Hippocampal formation (tissue), 2 donors: ENCODE data around the gene IL1R2.

ENCODE experiments used
- DNase-seq, 2 donors: peaks; one replicate each; lab custom pipeline; 2025; lab: John Stamatoyannopoulos, UW

Gene IL1R2

DNA sequence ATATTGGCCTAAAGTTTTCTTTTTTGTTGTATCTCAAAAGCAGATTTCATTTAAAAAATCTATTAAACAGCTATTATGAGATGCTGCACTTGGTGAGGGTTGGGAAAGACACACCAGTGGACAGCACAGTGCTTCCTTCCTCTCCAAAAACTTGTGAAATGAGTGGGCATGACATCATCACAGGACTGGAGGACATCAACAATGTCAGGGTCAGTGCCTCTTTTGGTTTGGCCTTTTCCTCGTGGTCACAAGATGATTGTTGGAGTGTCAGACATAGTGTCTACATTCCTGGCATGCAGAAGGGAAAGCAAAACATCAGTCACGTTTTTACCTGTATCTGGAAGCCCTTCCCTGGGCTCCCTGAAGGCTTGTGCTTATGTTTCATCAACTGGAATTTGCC, 49.6 kb downstream of the IL1R2 start:
- DNase-seq = no peak

DNA sequence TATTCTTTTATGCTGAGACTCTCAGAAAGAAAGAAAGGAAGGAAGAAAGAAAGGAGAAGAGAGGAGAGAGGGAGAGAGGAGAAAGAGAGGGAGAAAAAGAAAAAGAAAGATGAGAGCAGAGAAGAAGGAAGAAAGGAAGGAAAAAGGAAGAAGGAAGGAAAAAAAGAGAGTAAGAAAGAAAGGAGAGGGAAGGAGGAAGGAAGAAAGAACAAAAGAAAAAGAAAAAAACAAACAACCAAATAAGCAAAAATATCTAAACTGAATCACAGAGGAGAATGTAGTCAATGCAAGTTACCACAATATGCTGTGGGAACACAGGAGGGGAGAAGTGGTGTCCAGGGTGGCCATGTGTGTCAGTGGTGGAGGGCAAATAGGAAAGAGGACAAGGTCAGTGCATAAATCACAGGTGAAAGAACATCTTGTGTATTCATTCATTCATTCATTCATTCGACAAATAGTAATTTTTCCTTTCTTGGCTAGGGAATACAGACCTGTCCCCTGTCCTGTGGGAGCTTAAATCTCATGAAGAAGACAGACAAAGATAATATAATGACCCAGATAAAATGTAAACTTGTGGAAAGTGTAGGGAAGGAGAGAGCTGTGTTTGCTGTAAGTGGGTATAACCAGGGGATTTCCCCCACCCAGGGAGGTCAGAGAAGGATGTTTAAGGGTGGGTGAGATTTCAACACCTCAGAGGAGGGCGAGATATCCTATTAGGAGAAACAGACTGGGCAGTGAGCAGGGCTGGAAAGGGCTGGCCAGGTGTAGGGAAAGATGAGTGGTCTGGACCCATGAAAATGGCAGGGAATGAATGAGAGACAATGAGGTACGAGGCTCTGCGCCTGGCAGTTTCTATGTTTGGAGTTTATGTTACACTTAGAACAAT, 50.7 kb downstream of the IL1R2 start:
- DNase-seq = no peak

DNA sequence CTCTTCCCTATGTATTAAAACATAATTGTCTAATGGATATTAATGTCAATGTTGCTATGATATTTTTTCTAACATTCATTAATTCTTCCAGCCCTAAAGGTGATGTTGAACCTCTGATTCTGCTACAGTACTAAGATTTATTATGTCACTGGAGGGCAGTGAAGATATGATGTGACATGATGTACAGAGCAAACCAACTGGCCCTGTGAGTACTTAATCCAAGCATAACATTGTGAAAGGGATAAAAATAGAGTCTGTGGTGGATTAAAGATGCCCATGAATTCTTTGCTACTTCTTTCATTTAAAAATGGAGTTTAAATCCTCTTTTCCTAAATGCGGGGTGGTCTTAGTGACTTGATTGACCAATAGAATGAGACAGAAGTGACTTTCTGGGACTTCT, 51.8 kb downstream of the IL1R2 start:
- no peak for DNase-seq

DNA sequence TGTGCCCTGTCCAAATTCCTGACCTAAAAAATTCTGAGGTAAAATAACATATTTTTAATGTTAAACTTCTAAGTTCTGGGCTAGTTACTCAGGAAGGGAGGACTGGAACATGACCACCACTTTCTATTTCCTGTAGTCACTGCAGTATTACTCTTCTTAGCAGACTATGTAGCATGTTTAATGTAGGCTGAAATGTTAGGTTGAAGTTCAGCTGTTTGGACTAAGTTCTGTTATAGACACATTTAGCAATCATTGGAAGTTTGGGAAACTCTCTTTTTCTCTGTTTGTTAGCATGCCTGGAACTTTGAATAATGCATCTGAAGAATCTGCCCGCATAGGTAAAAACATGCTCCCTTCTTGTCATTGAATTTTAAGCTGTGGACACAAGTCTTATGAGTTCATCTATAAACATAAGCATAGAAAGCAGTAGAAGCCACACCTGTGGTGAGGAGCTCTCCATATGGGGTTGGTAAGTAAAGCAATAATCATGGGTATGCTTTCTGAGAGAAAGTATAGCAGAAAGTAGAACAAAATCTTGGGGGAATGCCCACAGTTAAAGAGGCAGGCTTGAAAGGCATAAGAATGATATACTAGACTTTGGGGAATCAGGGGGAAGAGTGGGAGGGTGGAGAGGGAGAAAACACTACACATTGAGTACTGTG, 52.6 kb downstream of the IL1R2 start:
- DNase-seq = no peak

DNA sequence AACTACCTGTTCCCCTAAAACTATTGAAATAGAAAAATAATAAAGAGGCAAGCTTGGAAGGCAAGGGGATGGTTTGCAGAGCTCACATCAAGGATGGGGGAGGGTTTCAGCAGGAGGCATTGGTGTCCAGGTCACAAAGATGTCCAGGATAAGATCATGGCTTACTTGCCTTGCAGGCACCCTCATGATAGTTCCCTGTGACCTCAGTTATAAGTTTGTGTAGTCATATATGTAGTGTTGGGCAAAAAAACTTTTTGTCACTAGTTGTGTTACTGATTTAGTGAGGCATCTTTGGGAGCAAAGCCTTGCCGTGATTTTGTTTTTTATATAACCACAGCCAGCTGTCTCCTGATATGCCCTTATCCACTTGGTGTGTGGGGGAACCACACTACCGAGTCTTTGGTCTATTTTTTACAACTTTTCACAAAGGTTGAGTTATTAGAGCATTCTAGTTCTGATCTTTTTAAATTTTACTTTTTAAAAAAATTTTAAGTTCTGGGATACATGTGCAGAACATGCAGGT, 53.3 kb downstream of the IL1R2 start:
- no peak for DNase-seq

DNA sequence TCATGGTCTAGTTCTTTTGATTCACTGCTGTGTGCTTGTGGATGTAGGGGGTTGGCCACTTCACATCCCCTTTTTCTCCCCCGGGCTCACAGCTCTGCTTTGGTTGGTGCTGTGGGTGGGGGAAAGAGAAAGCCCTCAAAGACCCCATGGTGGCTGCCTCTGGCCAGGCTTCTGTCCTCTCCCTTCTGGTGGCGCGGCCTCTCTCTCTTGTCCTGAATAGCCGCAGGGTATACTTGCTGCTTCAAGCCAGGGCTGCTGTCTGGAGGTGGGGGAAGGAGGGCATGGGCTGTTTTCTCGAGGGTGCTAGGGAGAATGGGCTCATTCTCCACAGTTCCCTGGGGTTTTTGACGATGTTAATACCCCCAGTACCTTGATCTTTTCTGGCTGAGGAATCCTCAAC, 53.9 kb downstream of the IL1R2 start:
- no peak for DNase-seq

DNA sequence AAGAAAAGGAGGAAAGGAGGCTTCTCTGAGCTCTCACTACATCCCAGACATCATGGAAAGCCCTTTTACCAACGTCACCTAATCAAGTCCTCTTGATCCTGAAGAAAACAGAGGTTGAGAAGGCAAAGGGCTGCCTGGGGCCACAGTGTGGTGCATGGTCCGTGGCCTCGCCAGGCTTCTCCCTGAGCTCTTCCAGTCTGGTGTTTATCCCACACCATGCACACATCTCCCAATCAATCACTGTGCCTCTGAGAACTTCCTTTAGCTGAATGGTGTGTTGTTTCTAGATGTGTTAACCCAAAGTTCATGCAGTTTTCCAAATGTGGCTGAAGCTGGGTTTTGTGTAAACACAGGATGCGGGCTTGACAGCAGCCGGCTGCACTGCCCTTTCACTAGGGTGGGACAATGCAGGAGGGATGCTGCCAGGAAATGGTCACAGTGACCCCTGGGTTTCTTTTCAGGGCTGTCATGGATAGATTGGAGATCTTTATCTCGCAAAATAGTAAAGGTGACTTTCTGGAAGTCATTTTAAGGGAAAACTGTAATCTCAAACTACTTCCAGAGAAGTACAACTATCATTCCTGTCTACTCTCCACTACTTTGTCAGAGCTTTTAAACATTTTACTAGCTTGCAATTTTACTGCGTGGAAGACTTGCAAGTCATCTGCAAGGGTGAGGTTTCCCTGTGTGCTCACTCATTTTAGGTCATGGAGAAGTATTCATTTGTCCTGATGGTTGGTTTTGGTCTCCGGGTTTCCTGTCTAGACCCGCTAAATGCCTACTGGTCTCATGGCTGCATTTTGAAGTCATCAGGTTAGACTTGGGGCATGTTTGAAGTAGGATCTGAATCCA, 54.6 kb downstream of the IL1R2 start:
- no peak for DNase-seq

DNA sequence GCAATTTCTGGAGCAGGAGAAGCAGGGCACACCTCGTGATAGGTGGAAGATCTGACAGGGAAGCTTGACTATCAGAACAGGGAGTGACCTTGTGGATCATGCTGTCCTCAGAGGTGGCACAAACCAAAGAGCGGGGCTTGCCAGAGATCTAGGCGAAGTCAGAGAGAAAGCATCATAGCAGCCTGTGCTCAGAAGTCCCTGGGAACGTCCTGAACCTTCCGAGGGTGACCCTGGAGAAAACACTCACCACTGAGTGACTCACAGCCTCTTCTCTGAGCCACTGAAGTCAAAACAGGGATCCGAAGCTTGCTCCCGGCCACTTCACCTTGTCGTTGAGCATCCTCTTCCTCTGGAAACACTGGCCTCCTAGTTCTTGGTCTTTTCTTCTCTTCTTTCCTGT, 56.7 kb downstream of the IL1R2 start:
- DNase-seq = no peak

DNA sequence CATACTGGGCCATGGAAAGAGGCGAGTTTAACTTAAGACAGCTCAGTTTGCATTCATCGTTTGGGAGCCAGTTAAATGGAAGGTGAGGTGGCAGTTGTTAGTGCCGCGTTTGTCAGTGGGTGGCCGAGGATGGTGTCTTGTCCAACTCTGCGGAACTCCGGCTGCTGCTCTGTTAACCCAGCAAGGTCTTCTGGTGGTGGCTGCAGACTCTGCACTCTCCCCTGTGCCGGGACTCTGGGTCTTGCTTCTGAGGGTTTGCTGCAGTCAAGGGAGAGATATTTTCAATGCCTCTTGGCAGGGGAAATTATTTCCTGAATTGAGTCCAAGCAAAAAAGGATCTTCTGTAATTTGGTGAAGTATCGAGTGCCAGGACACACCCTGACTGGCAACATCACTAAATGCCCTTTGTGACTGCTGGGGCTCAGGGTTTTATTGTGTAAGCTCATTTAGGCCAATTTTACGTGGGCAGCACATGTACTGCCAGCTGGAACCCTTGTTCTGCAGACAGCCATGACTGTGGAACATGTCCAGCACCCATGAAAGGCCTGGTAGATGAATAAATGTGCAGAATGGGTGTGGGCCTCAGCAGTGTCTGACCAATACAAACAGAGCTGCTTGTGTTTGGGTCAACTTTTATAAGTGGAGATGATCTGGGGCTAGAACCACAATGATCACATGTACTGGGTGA, 58.1 kb downstream of the IL1R2 start:
- DNase-seq = peak; percentile 21 to 35

DNA sequence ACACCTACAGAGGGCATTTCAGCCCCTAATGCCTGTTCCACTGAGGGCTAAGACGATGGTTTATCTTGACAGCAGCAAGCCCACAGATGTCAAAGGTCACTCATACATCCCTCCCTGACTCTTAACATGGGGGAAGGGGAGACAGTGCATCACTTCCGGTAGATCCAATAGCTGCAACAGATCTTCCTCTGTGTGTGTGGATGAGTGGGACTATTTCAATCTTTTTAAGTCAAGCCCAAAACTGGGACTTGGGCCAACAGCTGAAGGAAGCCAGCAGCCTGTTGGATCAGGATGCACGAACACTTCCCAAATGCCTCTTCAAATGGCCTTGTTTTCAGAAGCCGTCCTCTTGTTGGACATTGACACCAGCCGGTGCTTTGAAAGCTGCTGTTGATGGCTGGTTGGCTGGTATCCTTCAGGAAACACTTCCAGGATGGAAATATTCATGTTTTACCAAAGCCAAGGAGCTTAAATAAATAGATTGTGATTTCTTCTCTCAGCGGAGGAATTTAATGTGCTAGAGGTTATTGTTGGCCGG, 59.2 kb downstream of the IL1R2 start:
- peak; percentile 9 to 42 for DNase-seq

DNA sequence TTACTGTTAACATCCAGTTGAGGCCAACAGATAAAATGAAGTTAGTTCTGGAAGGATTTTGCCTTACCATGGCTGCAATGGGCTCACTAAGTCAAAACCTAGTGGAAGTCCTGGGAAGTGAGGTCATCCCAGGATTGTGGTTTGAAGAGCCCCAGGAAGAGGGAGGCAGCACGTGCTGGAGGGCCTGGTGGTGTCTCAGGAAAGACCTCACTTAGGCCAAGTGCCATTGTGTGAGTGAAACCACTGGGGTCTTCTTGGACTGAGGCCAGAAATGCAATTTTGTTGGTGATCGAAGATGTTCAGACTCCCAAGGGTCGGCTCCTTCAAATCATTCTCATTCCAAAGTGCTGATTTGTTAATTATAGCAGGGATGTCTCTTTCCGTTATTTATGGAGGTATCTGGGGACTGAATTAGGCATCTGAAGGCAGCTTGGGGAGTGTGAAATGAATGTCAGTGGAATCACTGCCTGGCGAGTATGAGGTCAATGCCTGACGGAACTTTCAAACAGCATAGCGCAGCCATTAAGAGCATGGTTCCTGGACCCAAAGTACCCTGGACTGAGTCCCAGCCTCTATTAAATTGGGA, 60.0 kb downstream of the IL1R2 start:
- DNase-seq = no peak

DNA sequence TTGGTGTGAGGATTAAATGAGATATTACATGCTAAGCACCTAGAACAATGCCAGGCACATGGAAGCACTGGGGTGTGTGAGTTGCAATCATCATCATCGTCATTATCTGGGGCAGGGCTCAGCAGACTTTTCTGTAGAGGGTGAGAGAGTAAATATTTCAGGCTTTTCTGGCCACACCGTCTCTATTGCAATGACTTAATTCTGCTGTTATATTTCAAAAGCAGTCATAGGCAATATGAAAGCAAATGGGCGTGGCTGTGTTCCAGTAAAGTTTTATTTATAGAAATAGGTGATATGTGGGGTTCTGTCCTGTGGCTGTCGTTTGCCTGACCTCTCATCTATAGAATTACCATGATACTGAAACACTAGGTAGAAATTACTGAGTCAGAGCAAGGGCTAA, 60.6 kb downstream of the IL1R2 start:
- DNase-seq = no peak

DNA sequence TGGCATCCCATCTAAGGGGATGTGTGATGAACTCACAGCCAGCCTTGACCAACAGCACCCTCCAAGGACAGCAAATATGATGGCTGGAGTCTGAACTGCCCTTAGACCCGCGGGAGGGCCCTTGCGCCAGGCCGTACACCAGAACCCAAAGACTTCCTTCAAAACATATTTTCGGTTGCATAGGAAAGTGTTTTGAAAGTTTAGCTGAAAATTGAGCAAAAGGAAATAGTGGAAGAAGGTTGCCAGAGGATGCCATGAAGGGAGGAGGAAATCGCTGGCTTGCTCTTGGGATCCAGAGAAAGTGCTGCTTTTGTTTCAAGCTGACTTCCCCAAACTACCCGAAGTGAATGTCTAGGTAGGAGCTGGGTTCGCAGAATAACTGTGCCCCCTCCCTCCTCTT, 61.3 kb downstream of the IL1R2 start:
- DNase-seq = no peak

DNA sequence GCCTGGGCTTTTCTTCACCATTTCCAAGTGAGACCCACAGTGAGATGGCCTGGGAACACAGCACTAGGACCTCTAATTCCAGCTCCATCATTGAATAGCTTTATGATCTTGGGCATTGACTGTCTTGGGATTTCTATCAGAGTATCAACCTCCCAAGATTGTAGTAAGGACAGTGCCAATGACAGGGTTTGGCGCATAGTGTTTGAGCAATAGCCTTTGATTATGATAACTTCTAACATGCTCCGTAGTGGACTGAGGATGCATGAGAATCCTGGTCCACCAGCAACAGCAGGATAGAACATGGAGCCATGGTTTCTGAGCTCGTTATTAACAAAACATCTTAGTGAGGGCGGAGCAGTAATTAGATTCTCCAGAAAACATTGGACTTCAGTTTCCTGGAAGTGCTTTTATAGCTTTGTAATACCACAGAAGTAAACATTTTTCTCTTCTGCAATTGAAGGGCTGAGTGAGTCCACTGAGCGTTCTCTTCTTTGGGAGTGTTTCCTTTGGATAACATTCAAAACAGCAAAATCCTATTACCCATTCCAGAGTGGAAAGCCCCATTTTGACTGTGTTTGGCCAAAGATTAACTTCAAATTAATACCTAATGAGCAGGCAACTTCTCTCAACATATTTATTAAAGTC, 63.7 kb downstream of the IL1R2 start:
- no peak for DNase-seq

DNA sequence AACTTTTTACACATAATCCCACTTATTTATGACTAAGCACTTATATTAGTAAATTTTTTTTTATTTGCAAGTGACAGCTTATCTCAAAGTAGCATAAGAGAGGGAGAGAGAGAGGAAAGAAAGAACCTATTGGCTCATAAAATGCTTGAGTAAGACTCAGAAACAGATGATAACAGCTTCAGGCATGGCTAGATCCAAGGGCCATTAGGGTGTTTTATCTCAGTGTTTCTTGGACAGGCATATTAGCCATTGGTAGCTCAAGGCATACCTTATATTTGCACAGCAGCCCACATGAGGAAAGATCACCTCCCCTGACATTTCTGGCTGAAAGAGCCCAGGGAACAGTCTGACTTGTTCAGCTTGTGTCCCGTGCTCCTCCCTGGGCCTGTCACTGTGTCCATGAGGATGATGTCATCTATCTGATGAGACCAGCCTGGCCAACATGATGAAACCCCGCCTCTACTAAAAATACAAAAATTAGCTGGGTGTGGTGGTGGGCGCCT, 64.4 kb downstream of the IL1R2 start:
- no peak for DNase-seq

DNA sequence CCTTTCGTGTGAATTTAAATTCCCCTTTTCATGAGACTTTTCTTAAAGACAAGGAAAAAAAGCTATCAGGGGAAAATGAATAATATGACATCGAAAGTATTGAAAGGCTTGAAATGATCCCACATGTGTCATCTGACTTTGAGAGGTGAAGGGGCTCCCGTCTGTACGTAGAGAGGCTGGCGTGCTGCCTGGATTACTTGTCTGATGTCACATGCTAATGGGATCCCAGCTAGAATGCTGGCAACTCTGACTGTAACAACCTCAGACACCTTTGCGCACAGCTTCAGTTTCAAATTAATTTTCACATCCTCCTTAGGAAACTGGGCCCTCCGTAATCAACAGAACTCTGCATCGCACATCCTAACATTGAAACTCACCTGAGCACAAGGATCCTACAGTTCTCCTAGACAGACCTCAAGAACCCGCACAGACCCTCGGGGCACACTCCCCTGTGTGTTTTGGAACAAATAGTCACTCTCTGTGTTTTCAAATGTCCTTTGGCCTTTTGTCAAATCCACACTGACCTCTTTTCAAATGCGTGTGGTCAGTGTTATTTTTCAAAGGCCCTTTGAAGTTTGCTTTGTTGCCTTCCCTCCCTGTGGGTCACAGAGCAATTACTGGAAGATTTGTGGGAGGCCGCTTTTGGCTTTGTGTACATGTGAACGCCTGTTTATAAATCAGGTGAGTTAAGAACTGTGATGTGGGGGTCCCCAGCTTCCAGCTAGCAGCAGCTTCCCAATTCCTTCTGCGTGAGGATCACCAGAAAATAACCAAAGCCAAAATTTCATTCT, 65.9 kb downstream of the IL1R2 start:
- DNase-seq = no peak

DNA sequence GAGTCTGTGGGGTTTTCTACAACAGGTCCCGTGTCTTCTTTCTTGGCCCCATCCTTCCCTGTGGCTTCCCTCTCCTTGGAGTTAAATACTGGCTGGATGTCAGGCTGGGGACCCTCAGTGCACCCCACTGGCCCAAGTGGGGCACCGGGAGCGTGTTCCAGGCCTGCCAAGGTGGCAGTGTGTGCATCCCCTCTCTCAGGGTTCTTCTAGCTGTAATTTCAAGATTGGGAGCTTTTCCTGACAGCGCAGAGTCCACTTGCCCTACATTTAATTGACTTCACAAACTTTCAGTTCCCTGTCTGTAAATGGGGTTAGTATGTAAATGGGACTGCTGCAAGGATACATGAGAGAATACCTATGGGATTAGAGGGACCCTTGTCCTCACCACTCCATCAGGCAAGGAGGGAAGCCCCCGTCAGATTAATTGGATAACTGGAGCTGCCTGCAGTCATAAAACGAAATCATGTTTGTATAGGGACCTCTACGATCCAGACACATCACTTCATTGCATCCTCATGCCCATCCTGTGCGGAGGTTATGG, 66.6 kb downstream of the IL1R2 start:
- no peak for DNase-seq

DNA sequence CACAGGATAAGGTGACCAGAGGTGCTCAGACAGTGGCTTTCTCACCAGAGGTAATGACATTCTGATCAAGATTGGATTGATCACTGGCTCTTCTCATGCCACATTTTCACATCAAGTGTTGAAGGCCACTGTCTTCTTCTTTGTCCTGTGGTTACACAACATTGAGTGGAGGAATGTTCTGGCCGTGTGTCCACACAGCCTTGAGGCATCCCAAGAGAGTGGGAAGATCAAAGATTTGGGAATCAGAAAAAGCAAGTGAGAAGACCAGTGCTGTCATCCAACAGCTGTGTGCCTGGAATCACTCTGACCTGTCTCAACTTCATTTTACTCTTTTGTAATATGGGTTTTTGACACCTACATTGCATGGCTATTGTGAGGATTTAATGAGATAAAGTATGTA, 67.4 kb downstream of the IL1R2 start:
- DNase-seq = no peak

DNA sequence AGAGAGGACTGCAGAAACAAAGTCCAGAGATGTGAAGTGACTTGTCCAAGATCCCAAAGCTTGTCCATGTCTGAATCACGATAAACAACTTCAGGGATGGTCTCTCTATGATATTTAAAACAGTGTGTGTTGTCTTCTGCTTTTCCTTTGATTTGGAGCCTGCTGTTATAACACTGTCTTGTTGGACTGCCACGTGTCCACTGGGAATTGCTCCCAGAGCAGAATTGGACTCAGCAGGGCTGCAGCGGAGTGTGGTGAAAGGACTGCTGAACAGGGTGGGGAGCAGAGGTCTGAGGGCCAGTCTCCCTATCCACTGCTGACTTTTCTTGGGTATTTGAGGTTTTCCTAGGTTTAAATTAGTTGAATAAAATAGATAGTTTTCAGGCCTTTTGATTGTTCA, 68.3 kb downstream of the IL1R2 start:
- no peak for DNase-seq
